Epidermal melanocyte (primary cell): ENCODE measurements around the gene GLRA1.
"Not testable (repeated sequence)": the region's sequence is repeated elsewhere in the genome, so short reads cannot be mapped to it uniquely, and the experiment has no call there.

Experiments used
- DNase-seq: peaks from one replicate; pipeline ENCODE4 v3.0.0; 2011; ENCODE audit warnings: low spot score; ENCODE audit not compliant: insufficient read length

Gene GLRA1

DNA sequence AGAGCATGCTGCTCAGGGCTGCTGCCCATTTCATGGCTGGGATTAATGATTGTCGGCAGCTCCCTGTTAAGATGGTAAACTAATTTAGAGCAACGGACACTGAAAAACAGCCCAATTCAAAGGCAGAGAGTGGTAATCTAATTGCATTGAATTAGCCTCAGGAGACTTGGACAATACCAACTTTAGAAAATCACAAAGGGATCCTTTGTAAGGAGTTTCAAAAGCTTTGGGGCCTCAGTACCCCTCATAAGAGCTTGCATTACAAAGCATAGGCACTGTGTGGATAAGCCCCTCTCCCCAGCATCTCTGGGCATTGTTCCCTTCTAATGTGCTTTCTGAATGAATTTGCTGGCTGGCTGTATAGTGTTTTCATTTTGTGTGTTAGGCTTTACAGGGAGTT, 6.7 kb downstream of the GLRA1 start:
- no peak for DNase-seq

DNA sequence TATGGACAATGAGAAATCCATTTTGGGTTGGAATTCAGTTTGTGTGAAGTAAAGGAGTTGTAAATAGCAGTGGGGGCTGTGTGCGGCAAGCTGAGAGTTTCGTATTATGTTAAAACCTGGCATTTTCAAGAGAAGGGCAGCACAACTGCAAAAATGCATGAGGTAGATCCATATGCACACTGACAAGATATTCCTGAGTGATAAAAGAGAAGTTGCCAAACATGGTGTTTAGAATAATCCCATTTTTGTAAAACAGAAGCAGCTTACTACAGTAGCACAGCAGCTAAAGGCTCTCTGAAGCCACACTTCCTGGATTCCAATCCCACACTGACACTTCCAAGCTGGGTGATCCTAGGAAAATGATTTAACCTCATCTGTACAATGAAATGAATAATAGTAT, 11.2 kb downstream of the GLRA1 start:
- DNase-seq = no peak

- DNase-seq = no peak
Observed at GRCh38 chr5:151912360-151912759, 12.3 kb downstream of the GLRA1 start.

DNA sequence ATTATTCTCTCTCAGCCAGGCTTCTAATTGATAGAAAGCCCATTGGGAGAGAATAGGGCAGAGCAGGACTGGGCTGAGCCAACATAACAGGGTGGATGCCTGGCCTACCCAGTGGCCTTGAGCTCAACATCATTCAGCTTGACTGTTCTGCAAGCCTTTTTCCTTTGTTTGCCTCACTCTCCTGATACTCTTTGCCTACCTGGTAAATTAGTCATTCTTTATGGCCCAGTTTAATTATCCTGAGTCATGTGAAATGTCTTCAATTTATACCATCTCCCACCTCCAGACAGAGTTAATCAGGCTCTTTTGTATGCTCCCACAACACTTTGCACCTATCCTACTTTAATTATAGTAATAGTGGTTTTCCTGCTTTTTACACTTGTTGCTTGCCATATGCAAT, 13.6 kb downstream of the GLRA1 start:
- no peak for DNase-seq

DNA sequence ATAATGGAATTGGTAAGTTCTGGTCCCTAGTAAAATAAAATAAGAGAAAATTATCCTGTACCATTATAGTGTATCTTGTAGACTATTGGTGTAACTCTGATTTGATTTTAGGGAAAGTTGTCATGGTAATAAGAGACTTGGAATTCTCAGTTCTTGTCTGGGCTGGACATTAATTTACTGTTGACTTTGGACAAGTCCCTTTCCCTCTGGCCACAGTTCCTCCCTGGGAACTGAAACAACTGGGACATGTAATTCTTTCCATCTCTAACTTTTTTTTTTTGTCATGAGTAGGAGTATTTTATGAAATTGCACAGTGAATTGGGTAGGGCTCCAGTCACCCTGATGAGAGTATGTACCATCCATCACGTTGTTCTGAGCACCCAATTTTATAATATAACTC, 15.0 kb downstream of the GLRA1 start:
- DNase-seq = no peak

DNA sequence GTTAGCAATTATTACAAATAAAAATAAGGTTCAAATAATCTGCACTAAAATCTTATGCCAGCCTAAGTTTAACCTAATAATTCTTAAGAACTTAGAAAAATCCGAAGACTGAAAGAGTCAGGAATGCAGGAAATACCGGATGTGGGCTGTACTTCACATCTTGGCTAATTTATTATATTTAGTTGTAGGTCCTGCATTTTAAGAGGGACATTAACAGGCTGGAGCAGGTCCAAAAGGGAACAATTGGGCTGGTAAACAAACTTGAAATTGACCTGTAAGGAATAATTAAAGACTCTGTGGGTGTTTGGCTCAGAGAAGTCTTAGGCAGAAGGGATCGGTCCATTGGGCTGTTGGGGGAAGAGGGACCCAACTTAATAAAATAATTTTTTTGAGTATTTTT, 18.4 kb downstream of the GLRA1 start:
- DNase-seq = no peak

- DNase-seq = no peak
Observed at GRCh38 chr5:151905557-151905961, 19.1 kb downstream of the GLRA1 start.

DNA sequence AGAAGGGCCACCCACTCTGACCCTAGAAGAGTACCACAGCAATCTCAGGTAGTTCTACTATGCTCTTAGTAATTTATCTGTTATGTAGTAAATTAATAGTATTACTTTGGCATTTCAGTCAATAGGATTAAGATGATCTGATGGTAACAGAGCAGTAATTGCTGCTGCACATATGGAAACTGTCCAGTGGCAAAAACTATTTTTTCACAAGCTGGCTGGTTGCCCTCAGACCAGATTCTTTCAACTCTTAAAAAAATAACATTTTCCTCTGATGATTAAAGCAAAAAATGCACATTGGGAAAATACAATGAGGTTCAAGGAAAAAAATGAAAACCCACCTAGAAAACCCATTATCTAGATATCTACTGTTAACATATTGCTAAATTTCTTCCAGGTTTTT, 19.7 kb downstream of the GLRA1 start:
- DNase-seq = no peak

GRCh38 chr5:151904127-151904526, 20.5 kb downstream of the GLRA1 start:
- DNase-seq = no peak

DNA sequence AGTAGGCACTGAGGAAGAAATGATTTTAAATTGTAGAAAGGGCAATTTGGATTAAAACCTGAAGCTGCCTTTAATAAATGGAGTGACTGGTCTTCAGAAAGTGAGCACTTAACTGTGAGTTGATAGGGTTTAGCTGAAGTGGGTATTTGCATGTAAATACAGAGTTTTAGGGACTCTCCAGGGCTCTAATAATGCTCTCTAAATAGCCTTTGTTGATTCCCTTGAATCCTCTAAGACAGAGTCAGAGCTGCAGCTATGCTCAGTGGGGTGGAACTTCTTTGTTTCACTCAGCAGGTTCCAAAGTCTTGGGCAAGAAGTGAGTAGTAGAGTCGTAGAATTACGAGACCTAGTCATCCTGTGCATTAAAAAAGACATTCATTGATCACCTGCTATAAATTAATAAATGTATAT, 21.4 kb downstream of the GLRA1 start:
- no peak for DNase-seq

DNA sequence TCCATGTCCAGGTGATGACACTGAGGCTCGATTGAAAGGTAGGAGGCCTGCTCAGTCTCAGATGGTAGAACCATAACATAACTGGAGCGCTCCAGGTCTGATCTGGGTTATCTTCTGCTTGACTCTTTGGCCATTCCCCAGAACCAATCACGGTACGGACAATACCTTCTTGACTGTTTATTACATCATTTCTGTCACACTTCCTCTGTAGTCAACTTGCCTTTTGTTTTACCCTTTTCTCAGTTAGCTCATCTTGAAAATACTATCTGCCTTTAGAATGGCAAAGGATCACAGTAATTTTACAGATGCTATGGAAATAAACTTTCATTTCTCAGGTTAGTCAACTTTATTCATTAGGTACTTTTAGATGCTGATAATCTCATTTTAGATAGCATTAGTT, 22.4 kb downstream of the GLRA1 start:
- no peak for DNase-seq

- no peak for DNase-seq
Observed at GRCh38 chr5:151901611-151902010, 23.0 kb downstream of the GLRA1 start.

DNA sequence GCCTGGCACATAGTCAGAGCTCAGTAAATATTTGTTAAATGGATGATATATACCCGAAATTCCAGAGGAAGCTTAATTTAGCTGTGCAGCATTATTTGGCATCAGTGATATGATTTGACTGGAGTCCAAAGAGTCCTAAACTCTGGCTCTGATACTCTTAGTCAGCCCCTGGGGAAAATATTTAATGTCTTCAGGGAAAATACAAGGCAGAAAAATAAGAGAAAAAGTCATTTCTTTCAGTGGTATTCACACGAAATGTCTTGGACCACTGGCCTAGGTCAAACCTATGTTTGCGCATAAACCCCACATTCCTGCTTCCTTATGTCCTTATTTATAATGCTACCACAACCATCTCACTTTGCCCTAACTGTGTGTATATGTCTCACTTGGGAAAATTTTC, 23.8 kb downstream of the GLRA1 start:
- DNase-seq = no peak

- no peak for DNase-seq
Observed at GRCh38 chr5:151899399-151899798, 25.3 kb downstream of the GLRA1 start.

DNA sequence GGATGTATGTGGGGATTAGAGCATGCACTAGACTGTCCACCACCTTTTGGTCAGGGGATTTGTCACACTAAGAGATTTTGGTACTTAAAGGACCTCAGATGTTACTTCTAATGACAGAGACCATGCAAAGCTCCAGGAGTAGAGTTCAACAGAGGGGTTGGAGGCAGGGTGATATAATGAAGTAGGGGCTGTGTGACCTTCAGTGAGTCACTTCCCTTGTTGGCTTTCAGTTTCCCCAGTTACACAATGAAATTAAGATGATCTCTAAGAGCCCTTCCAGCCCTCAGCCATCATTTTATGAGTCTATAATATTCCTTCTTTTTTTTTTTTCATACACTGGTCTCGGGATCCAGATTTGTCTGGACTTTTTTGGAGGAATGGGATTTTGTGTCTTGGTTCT, 26.8 kb downstream of the GLRA1 start:
- no peak for DNase-seq

GRCh38 chr5:151897020-151897552, 27.6 kb downstream of the GLRA1 start:
- DNase-seq = no peak

- DNase-seq = no peak
Observed at GRCh38 chr5:151896031-151896691, 28.5 kb downstream of the GLRA1 start.

DNA sequence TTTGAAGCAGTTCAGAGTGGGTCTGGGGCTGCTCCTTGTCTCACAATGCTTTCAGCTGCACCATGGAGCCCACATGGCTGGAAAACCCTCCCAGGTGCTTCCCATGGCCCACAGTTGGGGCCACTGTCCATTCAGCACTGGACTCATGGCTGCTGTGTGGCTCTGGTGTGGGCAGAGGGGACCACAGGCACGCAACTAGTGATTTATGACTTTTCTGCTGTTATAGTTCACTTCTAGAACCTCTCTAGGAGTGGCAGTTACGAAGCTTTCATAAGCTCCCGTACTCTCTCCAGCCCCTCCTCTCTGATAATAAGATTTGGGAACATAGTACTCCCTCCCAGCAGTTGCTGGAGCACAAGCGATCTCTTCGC, 29.0 kb downstream of the GLRA1 start:
- DNase-seq = no peak

DNA sequence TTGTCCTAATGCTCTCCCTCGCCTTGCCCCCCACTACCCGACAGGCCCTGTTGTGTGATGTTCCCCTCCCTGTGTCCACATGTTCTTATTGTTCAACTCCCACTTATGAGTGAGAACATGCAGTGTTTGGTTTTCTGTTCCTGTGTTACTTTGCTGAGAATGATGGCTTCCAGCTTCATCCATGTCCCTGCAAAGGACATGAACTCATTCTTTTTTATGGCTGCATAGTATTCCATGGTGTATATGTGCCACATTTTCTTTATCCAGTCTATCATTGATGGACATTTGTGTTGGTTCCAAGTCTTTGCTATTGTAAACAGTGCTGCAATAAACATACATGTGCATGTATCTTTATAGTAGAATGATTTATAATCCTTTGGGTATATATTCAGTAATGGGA, 31.2 kb downstream of the GLRA1 start:
- DNase-seq = not testable (repeated sequence)

DNA sequence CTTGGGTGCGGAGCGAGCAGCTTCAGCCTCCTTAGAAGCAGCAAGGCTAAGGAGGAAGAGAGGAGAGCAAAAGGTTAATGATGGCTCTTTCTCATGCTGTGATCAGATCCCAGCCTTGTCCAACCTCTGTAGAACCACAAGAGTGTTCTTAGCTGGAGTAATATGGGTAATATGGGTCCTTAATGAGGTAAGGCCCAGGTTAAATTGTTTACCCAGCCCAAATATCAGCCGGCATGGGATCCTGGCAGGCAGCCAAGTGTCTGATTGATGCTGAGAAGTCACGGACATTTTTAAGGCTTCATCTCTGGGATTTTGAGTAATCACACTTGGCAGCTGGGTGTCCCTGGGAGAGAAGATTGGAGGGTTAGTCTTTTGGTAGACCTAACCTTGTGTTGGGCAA, 32.3 kb downstream of the GLRA1 start:
- no peak for DNase-seq

DNA sequence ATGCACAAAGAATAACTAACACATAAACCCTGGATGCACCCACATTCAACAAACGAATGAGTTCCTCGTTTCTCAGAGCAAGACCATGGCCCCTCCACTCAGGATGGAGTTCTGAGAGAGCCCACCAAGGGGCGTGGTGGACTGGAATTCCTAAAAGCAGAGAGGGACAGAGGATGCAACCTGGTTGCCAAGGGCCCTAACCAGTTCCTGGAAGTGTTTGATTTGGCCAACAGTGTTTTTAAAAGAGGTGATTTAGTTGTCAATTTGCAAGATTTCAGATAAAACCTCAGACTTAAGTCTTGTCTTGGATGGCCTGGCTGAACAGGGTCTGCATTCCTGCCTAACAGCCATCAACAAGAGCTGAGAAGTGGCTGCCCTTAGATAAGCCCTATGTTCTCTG, 34.4 kb downstream of the GLRA1 start:
- no peak for DNase-seq

- DNase-seq = no peak
Observed at GRCh38 chr5:151889614-151890013, 35.0 kb downstream of the GLRA1 start.

- DNase-seq = no peak
Observed at GRCh38 chr5:151886546-151887275, 37.9 kb downstream of the GLRA1 start.
